IPS-NIHi7 (cell line): ENCODE results near the gene FXR2.
A peak's percentile ranks its signal among the peaks of the same experiment; 100 is the strongest.

Source experiments
- DNase-seq: peaks from one replicate; pipeline ENCODE4 v3.0.0; 2012; ENCODE audit warnings: mixed read lengths; ENCODE audit errors: extremely low spot score

The FXR2 gene

DNA sequence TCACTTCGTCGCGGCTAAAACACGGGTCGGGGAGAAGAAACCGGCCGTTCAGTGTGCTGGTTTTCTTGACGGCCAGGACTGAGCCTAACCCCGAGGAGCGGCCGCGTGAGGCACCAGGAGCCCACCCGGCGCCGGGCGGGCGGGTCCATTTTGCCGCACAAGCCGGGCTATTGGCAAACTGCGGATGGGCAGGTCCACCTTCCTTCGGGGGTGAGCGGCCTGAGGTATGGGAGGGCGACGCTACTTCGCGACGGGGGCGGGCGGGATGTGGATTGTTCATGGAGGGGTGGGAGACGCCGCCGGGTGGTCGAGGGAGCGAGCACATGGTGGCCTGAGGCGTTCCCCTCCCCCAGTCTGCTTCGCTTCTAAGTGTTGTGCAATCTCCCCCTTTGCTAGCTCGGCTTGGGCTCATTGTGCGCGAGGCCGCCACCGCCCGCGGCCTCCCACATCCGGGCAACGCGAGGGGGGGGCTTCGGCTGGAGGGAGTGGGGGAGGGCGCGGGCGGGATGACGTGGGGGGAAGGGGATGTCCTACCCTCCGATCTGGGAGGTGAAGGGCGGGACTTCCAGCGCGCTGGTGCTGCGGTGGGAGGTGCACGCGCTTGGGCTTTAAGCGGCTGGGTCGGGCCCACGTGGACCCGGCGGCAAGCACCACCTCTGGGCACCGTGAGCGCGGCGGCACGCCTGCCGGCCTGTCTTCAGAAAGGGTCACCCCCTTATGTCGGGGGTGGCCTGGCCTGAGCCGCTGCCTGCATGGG lies 41.2 kb downstream of the FXR2 start:
- peak; percentile 78 for DNase-seq

DNA sequence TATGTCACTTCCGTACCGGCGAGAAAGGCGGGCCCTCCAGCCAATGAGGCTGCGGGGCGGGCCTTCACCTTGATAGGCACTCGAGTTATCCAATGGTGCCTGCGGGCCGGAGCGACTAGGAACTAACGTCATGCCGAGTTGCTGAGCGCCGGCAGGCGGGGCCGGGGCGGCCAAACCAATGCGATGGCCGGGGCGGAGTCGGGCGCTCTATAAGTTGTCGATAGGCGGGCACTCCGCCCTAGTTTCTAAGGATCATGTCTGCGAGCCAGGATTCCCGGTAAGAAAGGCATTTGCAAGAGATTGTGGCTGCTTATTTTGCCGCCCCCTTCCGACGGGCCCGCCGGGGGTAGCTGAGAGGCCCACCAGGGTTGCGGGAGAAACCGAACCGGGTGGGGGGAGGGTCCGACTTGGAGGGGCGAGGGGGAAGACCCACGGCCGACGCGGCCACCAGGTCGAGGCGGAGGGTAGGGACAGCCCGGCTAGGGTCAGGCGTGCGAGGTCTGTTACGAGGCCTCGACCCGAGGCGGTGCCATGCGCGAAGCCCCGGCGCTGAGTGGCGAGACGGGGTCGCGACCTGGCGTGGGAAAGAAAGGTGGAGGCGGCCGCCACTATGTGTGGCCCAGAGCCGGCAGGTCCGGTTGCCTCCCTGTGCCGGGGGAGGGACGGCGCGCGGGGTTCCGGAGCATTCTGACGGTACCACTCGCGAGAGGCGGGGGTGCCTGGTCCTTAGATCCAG lies 41.9 kb downstream of the FXR2 start:
- DNase-seq, result peak; percentile 97

- no peak for DNase-seq
Observed at GRCh38 chr17:7572338-7572587, 42.4 kb downstream of the FXR2 start.

DNA sequence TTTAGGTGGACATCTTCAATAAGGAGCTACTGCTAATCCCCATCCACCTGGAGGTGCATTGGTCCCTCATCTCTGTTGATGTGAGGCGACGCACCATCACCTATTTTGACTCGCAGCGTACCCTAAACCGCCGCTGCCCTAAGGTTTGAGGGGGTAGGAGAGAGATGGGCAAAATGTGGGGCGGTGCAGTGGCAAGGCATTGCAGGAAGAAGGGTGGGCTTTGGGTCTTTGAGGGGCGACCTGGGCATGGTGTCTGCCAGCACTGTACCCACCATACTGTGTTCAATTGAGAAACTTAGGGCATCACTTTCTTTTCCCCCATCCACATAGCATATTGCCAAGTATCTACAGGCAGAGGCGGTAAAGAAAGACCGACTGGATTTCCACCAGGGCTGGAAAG lies 44.3 kb downstream of the FXR2 start:
- DNase-seq, result no peak

GRCh38 chr17:7569571-7569970 lies 45.1 kb downstream of the FXR2 start:
- DNase-seq, result no peak

- no peak for DNase-seq
Observed at GRCh38 chr17:7563115-7563869, 51.4 kb downstream of the FXR2 start.

DNA sequence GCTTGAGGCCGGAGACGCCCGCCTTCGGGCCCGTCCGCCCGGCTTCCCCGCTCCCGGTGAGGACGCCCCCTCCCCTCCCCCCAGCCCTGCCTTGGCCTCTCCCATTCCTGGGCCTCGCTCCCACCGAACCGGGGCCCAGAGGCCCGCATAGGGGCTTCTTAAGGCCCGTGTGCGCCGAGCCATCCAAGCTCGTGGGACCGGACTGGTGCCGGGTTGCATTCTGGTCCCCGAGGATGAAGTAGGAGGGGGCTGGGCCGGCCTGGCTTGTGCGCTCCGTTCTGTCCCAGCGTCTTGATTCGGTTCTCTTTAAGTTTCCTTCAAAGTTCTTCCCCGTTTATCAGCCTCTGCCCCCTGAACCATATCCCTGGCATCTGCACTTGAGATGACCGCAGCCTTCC lies 52.5 kb downstream of the FXR2 start:
- DNase-seq, result no peak

DNA sequence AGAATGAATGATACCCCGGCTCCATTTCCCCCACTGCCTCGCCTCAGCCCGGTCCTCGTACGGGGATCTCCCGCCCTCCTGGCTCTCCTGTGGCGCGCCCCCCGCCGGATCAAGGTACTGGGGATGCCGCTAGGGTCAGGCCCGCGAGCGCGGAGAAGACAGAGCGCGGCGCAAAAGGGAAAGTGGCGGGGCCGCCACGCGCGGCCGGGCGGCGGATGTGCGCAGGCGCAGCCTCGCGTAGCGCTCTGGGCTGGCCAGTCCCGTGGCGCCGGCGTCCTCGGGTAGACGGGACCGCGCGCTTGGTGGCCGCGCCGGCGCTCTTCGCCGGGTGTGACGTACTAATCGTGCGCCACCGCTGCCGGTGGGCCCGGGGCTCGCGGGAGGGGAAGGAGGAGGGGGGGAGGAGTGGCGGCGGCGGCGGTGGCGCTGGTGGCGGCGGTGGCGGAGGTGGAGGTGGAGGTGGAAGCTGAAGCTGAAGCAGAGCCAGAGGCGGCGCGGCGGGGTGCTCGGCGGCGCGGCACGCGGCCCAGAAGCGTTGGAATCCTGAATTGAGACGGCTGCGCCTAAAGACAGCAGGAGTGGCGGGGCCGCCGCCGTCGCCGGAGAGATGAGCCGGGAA lies 53.0 kb downstream of the FXR2 start, which contains the start of gene SENP3:
SENP3 (plus strand) TSS at position 331 of the 619 bp plus-strand sequence. CDS start 1,158 bp downstream, outside the sequence.
- peak; percentile 96 for DNase-seq

DNA sequence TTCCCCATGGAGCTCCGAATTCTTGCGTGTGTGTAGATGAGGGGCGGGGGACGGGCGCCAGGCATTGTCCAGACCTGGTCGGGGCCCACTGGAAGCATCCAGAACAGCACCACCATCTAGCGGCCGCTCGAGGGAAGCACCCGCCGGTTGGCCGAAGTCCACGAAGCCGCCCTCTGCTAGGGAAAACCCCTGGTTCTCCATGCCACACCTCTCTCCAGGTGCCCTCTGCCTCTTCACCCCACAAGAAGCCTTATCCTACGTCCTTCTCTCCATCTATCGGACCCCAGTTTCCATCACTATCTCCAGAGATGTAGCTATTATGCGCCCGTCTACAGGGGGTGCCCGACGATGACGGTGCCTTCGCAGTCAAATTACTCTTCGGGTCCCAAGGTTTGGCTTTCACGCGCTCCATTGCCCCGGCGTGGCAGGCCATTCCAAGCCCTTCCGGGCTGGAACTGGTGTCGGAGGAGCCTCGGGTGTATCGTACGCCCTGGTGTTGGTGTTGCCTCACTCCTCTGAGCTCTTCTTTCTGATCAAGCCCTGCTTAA lies 53.6 kb downstream of the FXR2 start:
- peak; percentile 91 for DNase-seq

GRCh38 chr17:7560172-7561027 lies 54.3 kb downstream of the FXR2 start:
- DNase-seq, result peak; percentile 79

DNA sequence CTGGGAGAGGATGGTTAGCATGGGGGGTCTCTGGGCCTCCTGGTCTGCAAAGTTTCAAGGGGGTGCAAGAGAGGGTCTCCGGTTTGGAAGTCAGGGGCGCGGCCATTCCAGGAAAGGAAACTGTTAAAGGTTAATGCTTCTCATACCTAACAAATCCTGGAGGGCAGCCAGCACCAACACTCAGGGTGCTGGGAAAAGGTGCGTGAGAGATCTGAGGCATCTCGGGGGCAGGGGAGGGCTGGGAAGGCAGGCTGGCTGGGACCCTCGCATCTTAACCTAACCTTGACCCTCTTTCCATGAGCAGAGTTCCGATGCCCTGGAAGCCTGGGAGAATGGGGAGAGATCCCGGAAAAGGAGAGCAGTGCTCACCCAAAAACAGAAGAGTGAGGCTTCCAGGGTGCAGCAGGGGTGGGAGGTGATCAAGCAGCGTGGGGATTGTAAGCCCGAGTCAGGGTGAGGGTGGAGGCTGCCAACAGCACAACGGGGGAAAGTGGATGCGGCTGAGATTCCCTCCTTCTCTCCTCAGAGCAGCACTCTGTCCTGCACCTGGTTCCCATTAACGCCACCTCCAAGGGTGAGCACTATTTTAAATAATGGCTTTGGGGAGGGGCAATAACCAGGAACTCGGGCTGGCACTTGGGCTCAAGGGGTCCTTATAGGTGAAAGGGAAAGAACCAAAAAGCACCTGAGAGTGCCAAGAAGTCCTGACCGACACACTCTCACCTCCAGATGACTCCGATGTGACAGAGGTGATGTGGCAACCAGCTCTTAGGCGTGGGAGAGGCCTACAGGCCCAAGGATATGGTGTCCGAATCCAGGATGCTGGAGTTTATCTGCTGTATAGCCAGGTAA lies 55.2 kb downstream of the FXR2 start:
- no peak for DNase-seq

- DNase-seq, result no peak
Observed at GRCh38 chr17:7558544-7559319, 56.0 kb downstream of the FXR2 start, which contains the start of gene TNFSF13. Gene TNFSF13 (plus strand): TSS chr17:7558750. CDS start chr17:7559040, 290 bp downstream.

GRCh38 chr17:7557775-7558543 lies 56.7 kb downstream of the FXR2 start:
- peak; percentile 69 for DNase-seq

DNA sequence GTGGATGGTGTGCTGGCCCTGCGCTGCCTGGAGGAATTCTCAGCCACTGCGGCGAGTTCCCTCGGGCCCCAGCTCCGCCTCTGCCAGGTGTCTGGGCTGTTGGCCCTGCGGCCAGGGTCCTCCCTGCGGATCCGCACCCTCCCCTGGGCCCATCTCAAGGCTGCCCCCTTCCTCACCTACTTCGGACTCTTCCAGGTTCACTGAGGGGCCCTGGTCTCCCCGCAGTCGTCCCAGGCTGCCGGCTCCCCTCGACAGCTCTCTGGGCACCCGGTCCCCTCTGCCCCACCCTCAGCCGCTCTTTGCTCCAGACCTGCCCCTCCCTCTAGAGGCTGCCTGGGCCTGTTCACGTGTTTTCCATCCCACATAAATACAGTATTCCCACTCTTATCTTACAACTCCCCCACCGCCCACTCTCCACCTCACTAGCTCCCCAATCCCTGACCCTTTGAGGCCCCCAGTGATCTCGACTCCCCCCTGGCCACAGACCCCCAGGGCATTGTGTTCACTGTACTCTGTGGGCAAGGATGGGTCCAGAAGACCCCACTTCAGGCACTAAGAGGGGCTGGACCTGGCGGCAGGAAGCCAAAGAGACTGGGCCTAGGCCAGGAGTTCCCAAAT lies 57.4 kb downstream of the FXR2 start:
- no peak for DNase-seq

DNA sequence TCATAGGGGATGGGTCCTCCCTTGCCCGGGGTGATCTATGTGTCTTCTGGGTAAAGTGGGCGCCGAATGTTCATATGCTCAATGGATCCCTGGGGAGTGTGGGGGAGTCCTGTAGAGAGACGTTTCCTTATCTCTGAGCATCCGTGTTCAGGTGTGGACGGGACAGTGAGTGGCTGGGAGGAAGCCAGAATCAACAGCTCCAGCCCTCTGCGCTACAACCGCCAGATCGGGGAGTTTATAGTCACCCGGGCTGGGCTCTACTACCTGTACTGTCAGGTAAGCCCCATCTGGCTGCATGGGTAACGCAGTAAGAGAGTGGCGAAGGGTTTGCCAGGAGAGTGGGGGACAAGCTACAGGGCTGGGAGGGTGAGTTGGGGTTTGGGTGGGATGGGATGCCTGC lies 58.1 kb downstream of the FXR2 start:
- no peak for DNase-seq

DNA sequence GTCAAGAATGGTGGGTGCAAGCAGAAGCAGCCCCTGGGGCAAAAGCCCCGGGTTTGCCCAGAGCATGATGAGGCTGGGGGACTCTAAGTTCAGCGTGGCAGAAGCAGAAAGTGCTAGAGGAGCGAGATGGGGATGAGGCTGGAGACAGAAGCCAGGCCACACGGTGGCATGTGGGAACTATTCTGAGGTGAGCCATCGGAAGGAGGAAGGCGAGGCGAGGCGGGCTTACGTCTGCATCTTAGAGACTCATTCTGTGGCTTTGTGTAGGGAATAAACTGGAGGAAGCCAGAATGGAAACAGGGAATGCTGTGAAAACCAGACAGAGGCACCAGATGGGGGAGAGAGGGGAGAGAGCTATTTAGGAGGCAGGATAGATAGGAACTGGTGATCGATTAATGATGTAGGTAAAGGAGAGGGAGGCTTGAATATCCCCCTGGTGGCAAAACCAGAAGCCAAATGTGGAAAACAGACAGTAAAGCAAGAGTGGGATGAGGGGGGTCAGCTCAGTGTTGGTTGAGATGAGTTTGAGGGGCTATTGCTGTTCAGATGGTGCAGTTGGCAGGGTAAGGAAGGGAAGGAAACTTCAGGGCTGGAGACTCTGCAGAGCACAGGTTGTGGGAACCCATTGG lies 59.3 kb downstream of the FXR2 start:
- peak; percentile 35 for DNase-seq

DNA sequence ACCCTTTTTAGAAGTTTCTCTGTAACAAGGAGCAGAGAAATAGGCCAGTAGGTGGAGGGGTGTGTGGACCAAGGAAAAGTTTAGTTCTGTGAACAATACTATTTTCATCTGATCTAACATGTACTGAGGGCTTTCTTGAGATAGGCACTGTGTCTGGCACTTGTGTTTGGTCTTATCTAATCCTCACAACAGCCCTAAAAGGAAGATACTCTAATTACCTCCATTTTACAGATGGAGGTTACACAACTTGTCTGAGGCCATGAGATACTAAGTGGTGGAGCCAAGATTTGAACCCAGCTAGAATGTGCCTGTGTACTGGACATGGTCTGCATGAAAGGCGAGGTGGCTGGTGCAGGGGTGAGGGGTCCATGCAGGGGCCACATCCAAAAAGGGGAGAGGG lies 61.3 kb downstream of the FXR2 start:
- no peak for DNase-seq
